ENCODE measurements around the gene EEF1AKMT4.

Gene EEF1AKMT4

GRCh38 chr3:184249412-184250166, at the start of gene EEF1AKMT4:
Gene EEF1AKMT4, plus strand, starts transcription at chr3:184249672. Its CDS starts 23 bp downstream, at chr3:184249695.
- DNase-seq (ENCODE audit: low read depth): peak; percentile 98
- peak; percentile 45 for TF ChIP-seq CTCF (conservative IDR thresholded peaks at IDR 0.05; ENCODE audit: low read length)
- peak within 1 kb of the TSS; percentile 100 for H3K4me3 ChIP-seq (ENCODE audit: low read length)

- TF ChIP-seq CTCF (conservative IDR thresholded peaks at IDR 0.05; ENCODE audit: low read length): no peak
- no peak for DNase-seq (ENCODE audit: low read depth)
- no peak overlapping the region for H3K4me3 ChIP-seq (ENCODE audit: low read length)
These were observed 48.6 kb upstream of the EEF1AKMT4 start for GRCh38 chr3:184200825-184201224.

GRCh38 chr3:184203526-184203925, 45.9 kb upstream of the EEF1AKMT4 start:
- no peak for TF ChIP-seq CTCF (conservative IDR thresholded peaks at IDR 0.05; ENCODE audit: low read length)
- H3K4me3 ChIP-seq (ENCODE audit: low read length): no peak overlapping the region

GRCh38 chr3:184209146-184209923, 40.1 kb upstream of the EEF1AKMT4 start:
- no peak for DNase-seq (ENCODE audit: low read depth)
- H3K4me3 ChIP-seq (ENCODE audit: low read length): no peak overlapping the region
- no peak for TF ChIP-seq CTCF (conservative IDR thresholded peaks at IDR 0.05; ENCODE audit: low read length)

More at GRCh38 chr3:184203526-184203925, 45.9 kb upstream of the EEF1AKMT4 start:
- no peak for DNase-seq (ENCODE audit: low read depth)

GRCh38 chr3:184211297-184211696, 38.2 kb upstream of the EEF1AKMT4 start:
- TF ChIP-seq CTCF (conservative IDR thresholded peaks at IDR 0.05; ENCODE audit: low read length): no peak
- H3K4me3 ChIP-seq (ENCODE audit: low read length): no peak overlapping the region
- no peak for DNase-seq (ENCODE audit: low read depth)

- H3K4me3 ChIP-seq (ENCODE audit: low read length): no peak overlapping the region
- no peak for TF ChIP-seq CTCF (conservative IDR thresholded peaks at IDR 0.05; ENCODE audit: low read length)
- DNase-seq (ENCODE audit: low read depth): no peak
These were observed 37.8 kb upstream of the EEF1AKMT4 start for GRCh38 chr3:184211718-184212117.

Data from AG10803 (cell line).